Activated T-cell treated with anti-CD3 and anti-CD28 coated beads for 4 hours (primary cell): ENCODE data around the gene SRRM4.

Experiments used
- DNase-seq: peaks from one replicate; pipeline ENCODE4 v3.0.0-alpha.2; 2020

The SRRM4 gene

GRCh38 chr12:119207063-119207560 is 225.8 kb downstream of the SRRM4 start:
- no peak for DNase-seq

GRCh38 chr12:119208626-119209061 is 227.3 kb downstream of the SRRM4 start:
- DNase-seq = no peak

- no peak for DNase-seq
Observed at GRCh38 chr12:119211884-119212283, 230.5 kb downstream of the SRRM4 start.
